GM15510 (cell line): Measurements from ENCODE around the gene NFKBIE.

Source experiments
- POLR2A ChIP-seq: IDR thresholded peaks from 3 replicates; pipeline ENCODE4 v1.6.1; 2011; ENCODE audit warnings: borderline replicate concordance; ENCODE audit not compliant: insufficient read length; ENCODE audit errors: extremely low read depth

NFKBIE gene

GRCh38 chr6:44270526-44271405 is 5.4 kb upstream of the NFKBIE start:
- TF ChIP-seq POLR2A = no peak

DNA sequence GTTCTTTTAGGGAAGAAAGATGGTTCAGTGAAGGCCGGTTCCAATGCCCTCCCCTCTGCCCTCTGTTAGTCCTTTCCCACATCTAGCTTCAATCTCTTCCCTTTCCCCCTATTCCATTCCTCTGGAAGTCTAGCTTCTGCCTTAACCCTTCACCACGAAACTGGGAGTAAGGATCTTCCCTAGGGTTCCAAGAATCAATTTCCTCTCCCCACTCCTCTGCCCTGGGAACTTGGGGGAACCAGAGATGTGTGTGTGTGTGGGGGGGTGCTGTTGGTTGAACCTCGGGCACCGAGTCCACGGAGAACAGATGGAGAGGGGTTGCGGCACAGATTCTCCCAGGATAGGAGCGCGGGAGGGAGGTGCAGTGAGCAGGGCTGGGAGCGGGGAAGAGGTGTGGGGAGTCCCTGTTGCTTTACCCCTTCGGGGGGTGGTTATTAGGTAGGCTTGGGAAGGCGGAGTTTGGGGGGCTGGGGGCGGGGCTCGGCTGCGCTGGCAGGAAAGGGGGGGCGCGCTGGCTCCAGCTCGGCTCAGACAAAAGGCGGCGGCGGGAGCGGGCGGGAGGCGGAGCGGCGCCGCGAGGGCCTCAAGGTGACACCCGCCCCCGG is 4.7 kb upstream of the NFKBIE start, which contains the start of gene TMEM151B:
TMEM151B (plus strand) TSS at position 530 of the 605 bp plus-strand sequence. CDS start 293 bp downstream, outside the sequence.
- no peak for TF ChIP-seq POLR2A

DNA sequence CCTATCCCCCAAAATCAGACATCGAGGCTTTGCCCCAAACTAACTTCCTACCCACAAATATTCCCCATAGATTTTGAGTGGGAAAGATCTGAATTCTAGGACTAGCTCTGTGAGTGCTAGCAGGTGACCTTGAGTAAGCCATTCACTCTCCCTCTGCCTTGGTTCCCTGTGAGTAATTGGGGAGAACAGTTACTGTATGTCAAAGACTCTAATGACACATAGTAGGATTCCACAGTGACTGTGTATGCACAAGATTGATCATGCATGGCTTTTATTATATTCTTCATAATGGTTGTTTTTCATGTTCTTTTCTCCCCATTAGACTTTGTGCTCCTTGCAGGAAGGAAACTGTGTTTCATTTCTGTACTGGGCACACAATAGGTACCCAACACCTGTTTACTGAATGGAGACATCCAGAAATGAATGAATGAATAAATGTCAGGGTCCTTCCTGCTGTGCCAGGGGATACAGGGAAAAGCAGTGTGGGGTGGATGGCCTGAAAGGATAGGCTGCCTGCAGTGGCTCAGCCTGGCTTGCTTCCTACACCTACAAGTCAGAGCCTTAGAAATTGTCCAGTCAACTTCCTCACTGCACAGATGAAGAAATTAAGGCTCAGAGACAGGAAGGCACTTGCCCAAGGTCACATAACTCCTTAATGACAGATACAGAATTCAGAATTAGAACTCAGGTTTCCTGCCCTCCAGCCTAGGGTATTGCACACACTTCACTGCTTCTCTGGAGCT is 4.0 kb upstream of the NFKBIE start:
- no peak for TF ChIP-seq POLR2A

DNA sequence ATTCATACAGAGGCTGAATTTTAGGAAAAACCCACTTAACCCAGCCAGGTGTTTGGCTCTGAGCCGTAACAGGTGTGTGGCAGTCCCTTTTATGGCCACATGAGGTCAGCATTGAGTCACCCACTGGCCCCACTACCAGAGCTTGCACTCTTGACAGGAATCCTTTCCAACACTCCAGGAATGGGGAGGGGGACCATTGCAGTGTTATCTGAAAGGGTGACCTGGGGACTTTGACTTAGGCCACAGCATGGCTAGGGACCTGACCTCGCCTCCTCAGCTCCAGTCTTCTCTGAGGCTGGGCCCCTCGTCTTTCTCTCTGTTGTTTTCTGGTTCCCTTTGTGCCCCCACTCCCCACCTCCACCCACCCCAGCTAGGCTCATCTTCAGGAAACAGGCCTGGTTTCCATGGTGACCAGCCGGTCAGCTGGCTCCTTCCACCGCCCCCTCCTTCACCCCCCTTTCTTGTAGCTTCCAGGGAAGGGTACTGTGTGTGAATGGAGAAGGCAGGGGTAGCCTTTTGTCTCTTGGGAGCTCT is 2.8 kb upstream of the NFKBIE start:
- no peak for TF ChIP-seq POLR2A

DNA sequence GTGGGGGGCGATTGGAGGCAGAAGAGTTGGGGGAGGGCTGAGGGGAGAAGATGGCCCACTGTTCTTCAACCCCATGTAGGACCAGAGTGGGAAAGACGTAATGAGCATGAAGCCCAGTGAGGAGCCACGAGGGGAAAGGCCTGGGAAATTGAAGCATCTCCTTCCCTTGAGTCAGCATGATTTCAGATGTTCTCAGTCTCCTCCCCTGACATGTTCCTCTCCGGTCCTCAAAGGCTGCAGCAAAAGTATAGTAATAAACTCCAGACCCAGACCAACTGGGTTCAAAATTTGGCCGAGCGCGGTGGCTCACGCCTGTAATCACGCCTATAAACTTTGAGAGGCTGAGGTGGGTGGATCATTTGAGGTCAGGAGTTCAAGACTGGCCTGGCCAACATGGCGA is 1.9 kb upstream of the NFKBIE start:
- no peak for TF ChIP-seq POLR2A

- no peak for TF ChIP-seq POLR2A
Measured at GRCh38 chr6:44266347-44266746, 996 bp upstream of the NFKBIE start.

GRCh38 chr6:44265722-44266233 is 427 bp upstream of the NFKBIE start:
- no peak for TF ChIP-seq POLR2A

DNA sequence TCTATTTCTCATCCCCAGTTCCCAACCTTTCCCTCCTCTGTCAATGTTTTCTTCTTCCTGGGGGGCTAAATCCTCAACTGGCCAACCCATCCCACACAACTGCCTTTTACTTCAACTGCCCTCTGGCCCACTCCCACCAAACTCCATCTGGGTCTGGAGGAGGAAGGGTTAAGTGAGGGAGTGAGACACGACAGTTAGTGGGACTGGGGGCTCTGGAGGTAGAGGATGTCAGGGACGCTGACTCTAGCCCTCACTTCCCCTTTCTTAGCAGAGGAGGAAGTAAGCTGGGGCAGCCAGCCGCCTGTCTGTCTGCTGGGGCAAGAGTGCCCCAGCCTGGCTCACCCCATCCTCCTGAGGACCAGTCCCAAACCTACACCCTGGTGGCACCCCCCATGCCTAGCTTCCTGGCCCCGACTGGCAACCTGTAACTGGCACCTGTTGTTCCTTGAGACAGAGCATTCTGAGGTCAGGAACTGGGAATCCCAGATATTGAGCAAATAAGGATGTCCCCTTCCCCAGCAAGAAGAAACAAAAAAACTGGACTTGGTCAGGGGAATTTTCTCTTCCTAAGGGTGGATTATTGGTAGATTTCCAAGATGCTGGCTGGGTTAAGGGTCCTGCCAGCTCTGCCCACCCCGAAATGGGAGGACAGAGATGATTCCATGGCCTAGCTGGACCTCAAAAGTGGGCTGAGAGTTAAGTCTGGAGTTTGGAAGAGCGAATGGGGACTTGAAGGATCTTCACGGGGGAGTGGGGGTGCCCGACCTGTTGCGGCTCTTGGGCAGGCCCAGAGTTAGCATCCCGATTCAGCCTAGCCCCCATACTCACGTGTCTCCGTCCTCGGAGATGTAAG is 971 bp downstream of the NFKBIE start:
- TF ChIP-seq POLR2A = peak; percentile 46

- TF ChIP-seq POLR2A = peak; percentile 58
Measured at GRCh38 chr6:44263354-44264100, 1.8 kb downstream of the NFKBIE start.

DNA sequence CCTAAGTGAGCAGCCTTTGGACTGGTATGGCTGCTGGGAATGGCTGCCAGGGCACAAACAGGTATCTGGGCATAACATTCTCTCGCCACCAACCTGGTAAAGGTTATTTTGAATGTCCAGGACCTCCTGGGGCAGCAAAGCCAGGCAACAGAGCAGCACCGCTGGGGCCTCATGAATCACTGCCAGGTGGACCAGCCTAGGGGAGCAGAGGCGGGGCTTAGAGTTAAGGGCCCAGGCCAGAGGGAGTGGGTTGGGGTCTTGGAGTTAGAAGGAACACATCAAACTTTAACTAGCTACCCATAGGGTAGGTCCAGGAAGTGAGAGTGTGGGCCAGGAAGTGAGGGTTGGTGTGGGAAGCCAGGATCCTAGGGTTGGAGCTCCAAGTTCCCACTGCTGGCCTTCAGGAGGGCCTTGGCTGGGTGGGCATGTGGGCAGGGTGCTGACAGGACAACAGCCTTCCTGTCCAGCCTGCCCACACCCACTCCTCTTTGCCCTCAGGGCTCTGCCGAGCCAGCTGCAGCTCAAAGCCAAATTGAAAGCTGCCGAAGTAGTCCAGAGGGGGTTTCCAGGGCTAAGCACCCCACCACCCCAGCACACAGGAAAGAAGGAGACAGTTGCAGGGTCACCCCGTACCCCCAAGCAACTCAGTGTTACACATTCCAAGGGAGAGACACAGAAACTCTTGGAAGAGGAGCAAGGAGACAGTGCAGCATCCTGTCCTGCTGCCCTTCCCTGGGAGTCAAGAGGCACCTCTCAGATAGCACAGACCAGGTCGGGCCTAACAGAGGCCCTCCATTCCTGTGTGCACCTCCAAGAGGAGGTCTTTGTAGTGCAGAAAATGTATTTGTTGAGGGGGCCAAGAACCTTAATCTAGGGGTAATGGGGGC is 2.6 kb downstream of the NFKBIE start:
- TF ChIP-seq POLR2A = no peak

DNA sequence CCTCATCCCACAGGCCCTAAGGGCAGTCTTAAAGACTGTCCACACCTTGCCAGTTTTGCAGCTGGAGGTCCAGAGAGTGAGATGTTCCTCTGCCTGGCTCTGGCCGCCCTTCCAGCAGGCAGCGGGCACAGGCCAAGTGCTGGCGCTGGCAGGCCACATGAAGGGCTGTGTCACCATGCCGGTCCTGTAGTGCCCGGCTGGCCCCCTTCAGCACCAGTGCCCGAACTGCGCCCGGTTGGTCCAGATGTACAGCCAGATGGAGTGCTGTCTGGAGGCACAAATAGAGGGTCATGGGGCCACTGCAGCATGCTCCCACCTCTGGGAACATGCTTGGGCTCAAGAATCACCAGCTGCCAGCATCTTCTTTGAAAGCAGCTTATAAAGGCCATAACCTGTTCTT is 3.8 kb downstream of the NFKBIE start:
- no peak for TF ChIP-seq POLR2A
